PFSK-1 (cell line): ENCODE measurements around the gene TNFRSF9.

Source experiments
- FOXP2 ChIP-seq: optimal IDR thresholded peaks from 2 replicates; pipeline ENCODE3; 2011; ENCODE audit warnings: borderline replicate concordance, control low read depth, inconsistent platforms; ENCODE audit not compliant: insufficient read depth; ENCODE audit errors: extremely low read length, extremely low read depth
- POLR2AphosphoS5 ChIP-seq: IDR thresholded peaks from 2 replicates; pipeline ENCODE4 v1.6.1; 2012; ENCODE audit warnings: low read depth, mild to moderate bottlenecking, control low read depth, low read length, moderate library complexity
- REST ChIP-seq, 2 experiments: IDR thresholded peaks; 2 replicates each; pipeline versions ENCODE4 v1.6.1 to v1.8.0; 2011 to 2012; ENCODE audit warnings: low read depth in 2 of 2, low read length in 2 of 2, control low read depth in 1 of 2, inconsistent platforms in 1 of 2, mild to moderate bottlenecking in 1 of 2, moderate library complexity in 1 of 2; ENCODE audit not compliant: insufficient read depth in 1 of 2
- SIN3A ChIP-seq: IDR thresholded peaks from 2 replicates; pipeline ENCODE4 v1.6.1; 2012; ENCODE audit warnings: mild to moderate bottlenecking, low read length, moderate library complexity, borderline replicate concordance; ENCODE audit not compliant: insufficient read depth
- TAF1 ChIP-seq: IDR thresholded peaks from 2 replicates; pipeline ENCODE4 v1.6.1; 2012; ENCODE audit warnings: low read length, control low read depth, borderline replicate concordance; ENCODE audit not compliant: insufficient read depth

The TNFRSF9 gene

DNA sequence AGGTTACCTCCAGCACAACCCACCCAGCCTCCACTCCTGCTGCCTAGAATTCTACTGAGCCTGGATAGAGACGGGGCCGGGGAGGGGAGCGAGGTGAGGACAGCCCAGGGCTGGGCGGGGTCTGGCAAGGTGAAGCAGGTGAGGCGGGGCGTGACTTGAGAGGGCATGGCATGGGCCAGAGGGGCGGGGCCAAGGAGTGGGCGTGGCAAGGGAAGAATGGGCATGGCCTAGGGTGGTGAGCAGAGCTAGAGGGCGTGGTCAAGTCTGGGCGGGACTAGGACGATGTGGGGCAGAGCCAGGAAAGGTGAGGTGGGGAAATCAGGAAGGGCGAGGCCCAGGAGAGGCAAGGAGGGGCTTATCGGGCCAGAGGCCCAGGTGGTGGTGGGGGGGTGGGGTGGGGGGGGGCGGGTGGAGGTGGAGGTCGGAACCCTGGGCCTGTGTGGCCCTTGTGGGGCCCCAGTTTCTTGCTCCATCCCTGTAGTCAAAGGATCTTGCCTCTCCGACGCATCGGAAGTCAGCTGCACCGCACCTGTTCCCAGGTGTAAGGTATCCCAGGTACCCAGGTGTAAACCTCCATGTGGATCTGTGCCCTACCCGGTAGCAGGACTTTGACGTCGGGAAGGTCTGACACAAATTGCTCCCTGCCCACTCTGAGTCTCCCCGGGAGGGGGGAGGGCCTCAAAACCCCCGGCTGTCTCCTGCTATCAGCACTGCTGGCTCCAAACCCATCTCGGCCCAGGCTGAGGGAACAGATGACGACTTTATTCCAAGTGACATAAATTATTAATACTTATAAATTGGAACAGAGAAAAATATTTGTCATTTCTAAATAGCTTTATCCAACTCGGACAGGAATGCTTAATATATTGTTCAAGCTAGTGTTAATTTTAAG is 54.9 kb downstream of the TNFRSF9 start:
- TF ChIP-seq TAF1 (no peak), REST (IDR thresholded peaks at IDR 0.05; ENCODE audit: insufficient read depth in 1 of 2, low read depth in 2 of 2, low read length in 2 of 2) (no peak), POLR2AphosphoS5 (no peak), SIN3A (no peak), FOXP2 (no peak)

- no peak for TF ChIP-seq FOXP2
- no peak for TF ChIP-seq REST (IDR thresholded peaks at IDR 0.05; ENCODE audit: insufficient read depth in 1 of 2, low read depth in 2 of 2, low read length in 2 of 2)
- TF ChIP-seq SIN3A, result no peak
- no peak for TF ChIP-seq TAF1
- TF ChIP-seq POLR2AphosphoS5, result no peak
Observed at GRCh38 chr1:7884757-7885156, 55.9 kb downstream of the TNFRSF9 start.

- no peak for TF ChIP-seq POLR2AphosphoS5
- no peak for TF ChIP-seq TAF1
- TF ChIP-seq REST (IDR thresholded peaks at IDR 0.05; ENCODE audit: insufficient read depth in 1 of 2, low read depth in 2 of 2, low read length in 2 of 2), result no peak
- TF ChIP-seq FOXP2, result no peak
- TF ChIP-seq SIN3A, result no peak
Observed at GRCh38 chr1:7879228-7879627, 61.4 kb downstream of the TNFRSF9 start.

- TF ChIP-seq POLR2AphosphoS5 (no peak), TAF1 (no peak), REST (IDR thresholded peaks at IDR 0.05; ENCODE audit: insufficient read depth in 1 of 2, low read depth in 2 of 2, low read length in 2 of 2) (no peak), SIN3A (no peak), FOXP2 (no peak)
Observed at GRCh38 chr1:7878027-7878426, 62.6 kb downstream of the TNFRSF9 start.
